Measurements from ENCODE around the gene WDR49. TPM values are rescaled to one million over a fixed set of nuclear protein-coding genes. Genes with fewer than 3 reads are reported as not detected.
A peak's percentile ranks its signal among the peaks of the same experiment; 100 is the strongest.

WDR49 gene
- total and polyA plus RNA-seq, 3 experiments from 2014 or later, result 0.35 to 0.74 TPM; not detected in 1

- ChIA-PET POLR2A (no interaction called here), CTCF (no interaction called here)
- Mint-ChIP-seq H3K27me3 (peaks cover 0 to 32% of the 10 kb centered on the region in 2 donors), H3K9me3 (no peaks in the 10 kb centered on the region), H3K4me3 (no peak overlapping the region), H3K4me1 (no peaks in the 10 kb centered on the region), H3K27ac (no peak overlapping the region), H3K36me3 (no peaks in the 10 kb centered on the region)
- Histone ChIP-seq H3K36me3 (ENCODE audit: insufficient read depth, low read length) (no peaks in the 10 kb centered on the region), H3K27me3 (ENCODE audit: insufficient read depth, low read length, poor library complexity, severe bottlenecking) (no peaks in the 10 kb centered on the region), H3K4me1 (ENCODE audit: insufficient read depth, low read length) (no peaks in the 10 kb centered on the region), H3K9me3 (ENCODE audit: low read length) (no peaks in the 10 kb centered on the region), H3K4me3 (ENCODE audit: low read length) (no peak overlapping the region), H3K27ac (ENCODE audit: low read depth, low read length) (no peak overlapping the region)
- DNase-seq, result no peak
Observed at GRCh38 chr3:167611718-167612117, 42.0 kb downstream of the WDR49 start.

GRCh38 chr3:167609156-167609555, 44.6 kb downstream of the WDR49 start:
- POLR2A ChIA-PET, result no interaction called here
- H3K4me1 ChIP-seq (ENCODE audit: insufficient read depth, low read length), result no peaks in the 10 kb centered on the region
- CTCF ChIA-PET, result no interaction called here
- Mint-ChIP-seq H3K27me3 (peaks cover 0 to 25% of the 10 kb centered on the region in 2 donors), H3K9me3 (no peaks in the 10 kb centered on the region), H3K4me1 (no peaks in the 10 kb centered on the region), H3K4me3 (no peak overlapping the region), H3K36me3 (no peaks in the 10 kb centered on the region), H3K27ac (no peak overlapping the region)
- no peaks in the 10 kb centered on the region for H3K36me3 ChIP-seq (ENCODE audit: insufficient read depth, low read length)
- DNase-seq, result no peak
- H3K4me3 ChIP-seq (ENCODE audit: low read length), result no peak overlapping the region
- H3K9me3 ChIP-seq (ENCODE audit: low read length), result no peaks in the 10 kb centered on the region
- no peak overlapping the region for H3K27ac ChIP-seq (ENCODE audit: low read depth, low read length)
- no peaks in the 10 kb centered on the region for H3K27me3 ChIP-seq (ENCODE audit: insufficient read depth, low read length, poor library complexity, severe bottlenecking)

GRCh38 chr3:167606836-167607235, 46.9 kb downstream of the WDR49 start:
- H3K9me3 ChIP-seq (ENCODE audit: low read length), result no peaks in the 10 kb centered on the region
- no peak overlapping the region for H3K4me3 ChIP-seq (ENCODE audit: low read length)
- Mint-ChIP-seq H3K4me3 (no peak overlapping the region), H3K4me1 (no peaks in the 10 kb centered on the region), H3K27me3 (peaks cover 0 to 27% of the 10 kb centered on the region in 2 donors), H3K27ac (no peak overlapping the region), H3K9me3 (no peaks in the 10 kb centered on the region), H3K36me3 (no peaks in the 10 kb centered on the region)
- CTCF ChIA-PET, result no interaction called here
- DNase-seq, result no peak
- POLR2A ChIA-PET, result no interaction called here
- H3K36me3 ChIP-seq (ENCODE audit: insufficient read depth, low read length), result no peaks in the 10 kb centered on the region
- H3K27me3 ChIP-seq (ENCODE audit: insufficient read depth, low read length, poor library complexity, severe bottlenecking), result no peaks in the 10 kb centered on the region
- H3K4me1 ChIP-seq (ENCODE audit: insufficient read depth, low read length), result no peaks in the 10 kb centered on the region
- H3K27ac ChIP-seq (ENCODE audit: low read depth, low read length), result no peak overlapping the region

- no peak overlapping the region for H3K4me3 ChIP-seq (ENCODE audit: low read length)
- H3K36me3 ChIP-seq (ENCODE audit: insufficient read depth, low read length), result no peaks in the 10 kb centered on the region
- ChIA-PET POLR2A (no interaction called here), CTCF (no interaction called here)
- Mint-ChIP-seq H3K9me3 (no peaks in the 10 kb centered on the region), H3K27ac (no peak overlapping the region), H3K36me3 (no peaks in the 10 kb centered on the region), H3K27me3 (peaks cover 0 to 24% of the 10 kb centered on the region in 2 donors), H3K4me1 (no peaks in the 10 kb centered on the region), H3K4me3 (no peak overlapping the region)
- no peak for DNase-seq
- no peaks in the 10 kb centered on the region for H3K4me1 ChIP-seq (ENCODE audit: insufficient read depth, low read length)
- no peaks in the 10 kb centered on the region for H3K27me3 ChIP-seq (ENCODE audit: insufficient read depth, low read length, poor library complexity, severe bottlenecking)
- H3K27ac ChIP-seq (ENCODE audit: low read depth, low read length), result no peak overlapping the region
- no peaks in the 10 kb centered on the region for H3K9me3 ChIP-seq (ENCODE audit: low read length)
Observed at GRCh38 chr3:167605871-167606270, 47.9 kb downstream of the WDR49 start.

GRCh38 chr3:167602041-167602440, 51.7 kb downstream of the WDR49 start:
- POLR2A ChIA-PET, result no interaction called here
- H3K9me3 ChIP-seq (ENCODE audit: low read length), result no peaks in the 10 kb centered on the region
- Mint-ChIP-seq H3K27me3 (peaks cover 0 to 13% of the 10 kb centered on the region in 2 donors), H3K4me3 (no peak overlapping the region), H3K27ac (no peak overlapping the region), H3K9me3 (peaks cover 0 to 2% (median 2%) of the 10 kb centered on the region in 5 donors), H3K36me3 (no peaks in the 10 kb centered on the region), H3K4me1 (no peaks in the 10 kb centered on the region)
- CTCF ChIA-PET, result no interaction called here
- H3K4me1 ChIP-seq (ENCODE audit: insufficient read depth, low read length), result no peaks in the 10 kb centered on the region
- H3K36me3 ChIP-seq (ENCODE audit: insufficient read depth, low read length), result no peaks in the 10 kb centered on the region
- no peaks in the 10 kb centered on the region for H3K27me3 ChIP-seq (ENCODE audit: insufficient read depth, low read length, poor library complexity, severe bottlenecking)
- H3K4me3 ChIP-seq (ENCODE audit: low read length), result no peak overlapping the region
- H3K27ac ChIP-seq (ENCODE audit: low read depth, low read length), result no peak overlapping the region
- DNase-seq, result no peak

GRCh38 chr3:167587651-167588050, 66.1 kb downstream of the WDR49 start:
- Mint-ChIP-seq H3K4me3 (no peak overlapping the region), H3K27me3 (peaks cover 0 to 1% of the 10 kb centered on the region in 2 donors), H3K36me3 (no peaks in the 10 kb centered on the region), H3K9me3 (peaks cover 0 to 13% (median 2%) of the 10 kb centered on the region in 5 donors), H3K27ac (peak overlapping the region in 1 of 8 donors; percentile 0), H3K4me1 (no peaks in the 10 kb centered on the region)
- Histone ChIP-seq H3K36me3 (ENCODE audit: insufficient read depth, low read length) (no peaks in the 10 kb centered on the region), H3K4me1 (ENCODE audit: insufficient read depth, low read length) (no peaks in the 10 kb centered on the region), H3K9me3 (ENCODE audit: low read length) (no peaks in the 10 kb centered on the region), H3K27me3 (ENCODE audit: insufficient read depth, low read length, poor library complexity, severe bottlenecking) (no peaks in the 10 kb centered on the region), H3K27ac (ENCODE audit: low read depth, low read length) (no peak overlapping the region), H3K4me3 (ENCODE audit: low read length) (no peak overlapping the region)
- POLR2A ChIA-PET, result no interaction called here
- CTCF ChIA-PET, result no interaction called here
- no peak for DNase-seq

- no peak for DNase-seq
- no peaks in the 10 kb centered on the region for H3K9me3 Mint-ChIP-seq
- H3K36me3 Mint-ChIP-seq, result no peaks in the 10 kb centered on the region
- POLR2A ChIA-PET, result no interaction called here
- Histone ChIP-seq H3K9me3 (ENCODE audit: low read length) (no peaks in the 10 kb centered on the region), H3K4me1 (ENCODE audit: insufficient read depth, low read length) (no peaks in the 10 kb centered on the region), H3K4me3 (ENCODE audit: low read length) (no peak overlapping the region), H3K36me3 (ENCODE audit: insufficient read depth, low read length) (no peaks in the 10 kb centered on the region), H3K27me3 (ENCODE audit: insufficient read depth, low read length, poor library complexity, severe bottlenecking) (no peaks in the 10 kb centered on the region), H3K27ac (ENCODE audit: low read depth, low read length) (no peak overlapping the region)
- no peaks in the 10 kb centered on the region for H3K4me1 Mint-ChIP-seq
- H3K27ac Mint-ChIP-seq, result no peak overlapping the region
- peaks cover 0 to 4% of the 10 kb centered on the region in 2 donors for H3K27me3 Mint-ChIP-seq
- H3K4me3 Mint-ChIP-seq, result no peak overlapping the region
- CTCF ChIA-PET, result no interaction called here
Observed at GRCh38 chr3:167575000-167575600, 78.6 kb downstream of the WDR49 start.

- no peaks in the 10 kb centered on the region for H3K9me3 Mint-ChIP-seq
- Histone ChIP-seq H3K4me1 (ENCODE audit: insufficient read depth, low read length) (no peaks in the 10 kb centered on the region), H3K27me3 (ENCODE audit: insufficient read depth, low read length, poor library complexity, severe bottlenecking) (no peaks in the 10 kb centered on the region), H3K36me3 (ENCODE audit: insufficient read depth, low read length) (no peaks in the 10 kb centered on the region), H3K4me3 (ENCODE audit: low read length) (no peak overlapping the region), H3K9me3 (ENCODE audit: low read length) (no peaks in the 10 kb centered on the region), H3K27ac (ENCODE audit: low read depth, low read length) (no peak overlapping the region)
- H3K27me3 Mint-ChIP-seq, result peaks cover 0 to 3% of the 10 kb centered on the region in 2 donors
- no peak overlapping the region for H3K4me3 Mint-ChIP-seq
- ChIA-PET CTCF (no interaction called here), POLR2A (no interaction called here)
- DNase-seq, result no peak
- H3K27ac Mint-ChIP-seq, result peak overlapping the region in 1 of 8 donors; percentile 21
- H3K36me3 Mint-ChIP-seq, result no peaks in the 10 kb centered on the region
- no peaks in the 10 kb centered on the region for H3K4me1 Mint-ChIP-seq
Observed at GRCh38 chr3:167572991-167573390, 80.8 kb downstream of the WDR49 start.

- peaks cover 0 to 3% of the 10 kb centered on the region in 2 donors for H3K27me3 Mint-ChIP-seq
- H3K27ac Mint-ChIP-seq, result no peak overlapping the region
- POLR2A ChIA-PET, result no interaction called here
- H3K36me3 Mint-ChIP-seq, result no peaks in the 10 kb centered on the region
- no peaks in the 10 kb centered on the region for H3K36me3 ChIP-seq (ENCODE audit: insufficient read depth, low read length)
- H3K4me3 ChIP-seq (ENCODE audit: low read length), result no peak overlapping the region
- H3K27ac ChIP-seq (ENCODE audit: low read depth, low read length), result no peak overlapping the region
- no peaks in the 10 kb centered on the region for H3K4me1 ChIP-seq (ENCODE audit: insufficient read depth, low read length)
- H3K9me3 Mint-ChIP-seq, result peaks cover 0 to 1% (median 0%) of the 10 kb centered on the region in 5 donors
- no peak overlapping the region for H3K4me3 Mint-ChIP-seq
- DNase-seq, result no peak
- CTCF ChIA-PET, result no interaction called here
- no peaks in the 10 kb centered on the region for H3K9me3 ChIP-seq (ENCODE audit: low read length)
- no peaks in the 10 kb centered on the region for H3K4me1 Mint-ChIP-seq
- H3K27me3 ChIP-seq (ENCODE audit: insufficient read depth, low read length, poor library complexity, severe bottlenecking), result no peaks in the 10 kb centered on the region
Observed at GRCh38 chr3:167568634-167569033, 85.1 kb downstream of the WDR49 start.

Data from CD8-positive, alpha-beta memory T cell (primary cell).